WTC11 (cell line): ENCODE data around the gene PSMB9. TPM values are rescaled to one million over a fixed set of nuclear protein-coding genes. Genes with fewer than 3 reads are reported as not detected.

Experiments
- ATAC-seq: fragments of 200-7000 bp; cut with Tn5 transposase; 2 replicates; pipeline ENCODE4 v1.10.0; 2021; ENCODE audit warnings: mild to moderate bottlenecking, moderate library complexity
- CTCF ChIA-PET: fragments of 300-600 bp; sonication (Branson Sonifier 250); formaldehyde crosslinking; loops from one replicate; lab custom pipeline; 2021; ENCODE audit warnings: antibody characterized with exemption; lab: Charles Lee
- POLR2A ChIA-PET: fragments of 350-600 bp; sonication (Branson Sonifier 250); formaldehyde crosslinking; loops from one replicate; lab custom pipeline; 2021; ENCODE audit warnings: antibody characterized with exemption; lab: Charles Lee
- DNase-seq: peaks from one replicate; pipeline ENCODE4 v3.0.0; 2021; ENCODE audit warnings: low spot score
- H3K27ac Mint-ChIP-seq: 2 replicates; pipeline ENCODE4 v1.8.0; 2021; ENCODE audit warnings: mixed read lengths
- H3K27me3 Mint-ChIP-seq: 2 replicates; pipeline ENCODE4 v1.8.0; 2021; ENCODE audit warnings: low read depth, mild to moderate bottlenecking, moderate library complexity, mixed read lengths
- H3K36me3 Mint-ChIP-seq: 2 replicates; pipeline ENCODE4 v1.8.0; 2021; ENCODE audit warnings: mixed read lengths
- H3K4me1 Mint-ChIP-seq: 2 replicates; pipeline ENCODE4 v1.8.0; 2022; ENCODE audit warnings: mixed read lengths
- H3K4me3 Mint-ChIP-seq: 2 replicates; pipeline ENCODE4 v1.8.0; 2021; ENCODE audit warnings: mild to moderate bottlenecking, moderate library complexity, mixed read lengths
- H3K9me3 Mint-ChIP-seq: 2 replicates; pipeline ENCODE4 v1.8.0; 2021; ENCODE audit warnings: mixed read lengths
- ARID4B ChIP-seq: sonication (generic); formaldehyde crosslinking; IDR thresholded peaks from 2 replicates; pipeline ENCODE4 v1.8.0; 2023; ENCODE audit warnings: missing genetic modification reagents, mild to moderate bottlenecking, borderline replicate concordance
- ATF1 ChIP-seq: sonication (generic); formaldehyde crosslinking; IDR thresholded peaks from 2 replicates; pipeline ENCODE4 v1.8.1; 2023; ENCODE audit warnings: mild to moderate bottlenecking, moderate library complexity, missing genetic modification reagents
- ATF2 ChIP-seq: sonication (generic); formaldehyde crosslinking; IDR thresholded peaks from 2 replicates; pipeline ENCODE4 v1.8.1; 2022; ENCODE audit warnings: low read depth, missing genetic modification reagents, borderline replicate concordance
- CREM ChIP-seq: sonication (generic); formaldehyde crosslinking; IDR thresholded peaks from 2 replicates; pipeline ENCODE4 v1.8.1; 2022; ENCODE audit warnings: mild to moderate bottlenecking, missing genetic modification reagents, moderate library complexity
- E2F4 ChIP-seq: sonication (generic); formaldehyde crosslinking; IDR thresholded peaks from 2 replicates; pipeline ENCODE4 v1.8.1; 2022; ENCODE audit warnings: low read depth, mild to moderate bottlenecking, moderate library complexity, missing genetic modification reagents, borderline replicate concordance
- FOXJ3 ChIP-seq: sonication (generic); formaldehyde crosslinking; IDR thresholded peaks from 2 replicates; pipeline ENCODE4 v1.9.0; 2021; ENCODE audit warnings: missing genetic modification reagents, mild to moderate bottlenecking, borderline replicate concordance
- FOXK1 ChIP-seq: sonication (generic); formaldehyde crosslinking; IDR thresholded peaks from 2 replicates; pipeline ENCODE4 v1.8.0; 2022; ENCODE audit warnings: mild to moderate bottlenecking, moderate library complexity, missing genetic modification reagents
- MYBL2 ChIP-seq: sonication (generic); formaldehyde crosslinking; IDR thresholded peaks from 2 replicates; pipeline ENCODE4 v1.8.1; 2023; ENCODE audit warnings: mild to moderate bottlenecking, moderate library complexity, missing genetic modification reagents
- NR3C1 ChIP-seq: sonication (generic); formaldehyde crosslinking; conservative IDR thresholded peaks from 2 replicates; pipeline ENCODE4 v1.8.1; 2023; ENCODE audit warnings: low read depth, mild to moderate bottlenecking, missing genetic modification reagents
- SP1 ChIP-seq: sonication (generic); formaldehyde crosslinking; conservative IDR thresholded peaks from 2 replicates; pipeline ENCODE4 v1.8.1; 2022; ENCODE audit warnings: missing genetic modification reagents
- TEAD4 ChIP-seq: sonication (generic); formaldehyde crosslinking; IDR thresholded peaks from 2 replicates; pipeline ENCODE4 v1.8.0; 2022; ENCODE audit warnings: mild to moderate bottlenecking, missing genetic modification reagents
- USF1 ChIP-seq: sonication (generic); formaldehyde crosslinking; IDR thresholded peaks from 2 replicates; pipeline ENCODE4 v1.8.0; 2022; ENCODE audit warnings: mild to moderate bottlenecking, missing genetic modification reagents
- ZBTB43 ChIP-seq: sonication (generic); formaldehyde crosslinking; IDR thresholded peaks from 2 replicates; pipeline ENCODE4 v1.8.1; 2023; ENCODE audit warnings: mild to moderate bottlenecking, missing genetic modification reagents
- ZNF232 ChIP-seq: sonication (generic); formaldehyde crosslinking; IDR thresholded peaks from 2 replicates; pipeline ENCODE4 v1.8.0; 2022; ENCODE audit warnings: mild to moderate bottlenecking, missing genetic modification reagents
- ZNF263 ChIP-seq: sonication (generic); formaldehyde crosslinking; IDR thresholded peaks from 2 replicates; pipeline ENCODE4 v1.8.1; 2022; ENCODE audit warnings: low read depth, mild to moderate bottlenecking, moderate library complexity, missing genetic modification reagents
- ZNF671 ChIP-seq: fragments of 250-450 bp; sonication (Bioruptor Pico); IDR thresholded peaks from 2 replicates; pipeline ENCODE4 v1.8.0; 2021; ENCODE audit warnings: mild to moderate bottlenecking
- total RNA-seq: library from RNA; stranded (reverse); gene quantifications from 3 replicates; pipeline ENCODE4 v1.2.3, GENCODE V29; 2021
- TF ChIP-seq, protein P1 (sequence below): fragments of 250-450 bp; sonication (Bioruptor Pico); IDR thresholded peaks from 2 replicates; pipeline ENCODE4 v1.9.0; 2021; ENCODE audit warnings: mild to moderate bottlenecking, borderline replicate concordance
- TF ChIP-seq, protein P2 (sequence below): sonication (generic); formaldehyde crosslinking; conservative IDR thresholded peaks from 2 replicates; pipeline ENCODE4 v1.8.1; 2023; ENCODE audit warnings: mild to moderate bottlenecking, low read depth, missing genetic modification reagents, moderate library complexity

PSMB9 gene
- total RNA-seq, 1 experiment from 2014 or later, result 1.8 TPM

DNA sequence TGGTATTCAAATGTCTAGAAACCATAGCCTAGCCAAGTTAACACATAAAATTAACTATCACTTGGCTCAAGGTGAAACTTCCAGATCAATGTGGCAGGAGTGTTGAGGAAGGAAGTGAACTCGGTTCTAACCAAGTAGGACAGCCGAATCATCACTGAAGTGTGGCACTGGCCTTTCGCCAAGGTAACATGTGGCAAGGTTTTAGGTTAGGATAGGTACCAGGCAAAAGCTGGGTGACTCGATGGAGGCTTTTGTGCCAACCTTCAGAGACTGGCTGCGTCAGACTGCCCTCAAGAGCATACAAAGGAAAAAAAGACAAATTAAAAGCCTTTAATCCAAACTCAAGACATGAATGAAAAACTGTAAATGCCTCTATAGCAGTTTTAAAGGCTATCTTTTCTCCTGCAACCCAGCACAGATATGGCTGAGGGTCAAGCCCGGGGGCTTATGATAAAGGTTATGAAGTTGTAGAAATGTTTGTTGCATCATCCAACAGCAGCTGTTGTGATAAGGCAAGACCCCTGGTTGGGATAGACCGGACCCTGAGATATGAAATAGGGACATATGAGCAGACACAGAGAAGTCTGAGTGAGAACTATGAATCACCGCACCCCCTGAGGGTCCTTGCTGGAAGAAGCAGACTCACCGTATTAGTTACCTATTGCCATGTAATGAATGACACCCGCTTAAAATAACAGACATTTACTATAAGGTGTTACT is 11.9 kb downstream of the PSMB9 start (continued):
- TF ChIP-seq, protein P1, sequence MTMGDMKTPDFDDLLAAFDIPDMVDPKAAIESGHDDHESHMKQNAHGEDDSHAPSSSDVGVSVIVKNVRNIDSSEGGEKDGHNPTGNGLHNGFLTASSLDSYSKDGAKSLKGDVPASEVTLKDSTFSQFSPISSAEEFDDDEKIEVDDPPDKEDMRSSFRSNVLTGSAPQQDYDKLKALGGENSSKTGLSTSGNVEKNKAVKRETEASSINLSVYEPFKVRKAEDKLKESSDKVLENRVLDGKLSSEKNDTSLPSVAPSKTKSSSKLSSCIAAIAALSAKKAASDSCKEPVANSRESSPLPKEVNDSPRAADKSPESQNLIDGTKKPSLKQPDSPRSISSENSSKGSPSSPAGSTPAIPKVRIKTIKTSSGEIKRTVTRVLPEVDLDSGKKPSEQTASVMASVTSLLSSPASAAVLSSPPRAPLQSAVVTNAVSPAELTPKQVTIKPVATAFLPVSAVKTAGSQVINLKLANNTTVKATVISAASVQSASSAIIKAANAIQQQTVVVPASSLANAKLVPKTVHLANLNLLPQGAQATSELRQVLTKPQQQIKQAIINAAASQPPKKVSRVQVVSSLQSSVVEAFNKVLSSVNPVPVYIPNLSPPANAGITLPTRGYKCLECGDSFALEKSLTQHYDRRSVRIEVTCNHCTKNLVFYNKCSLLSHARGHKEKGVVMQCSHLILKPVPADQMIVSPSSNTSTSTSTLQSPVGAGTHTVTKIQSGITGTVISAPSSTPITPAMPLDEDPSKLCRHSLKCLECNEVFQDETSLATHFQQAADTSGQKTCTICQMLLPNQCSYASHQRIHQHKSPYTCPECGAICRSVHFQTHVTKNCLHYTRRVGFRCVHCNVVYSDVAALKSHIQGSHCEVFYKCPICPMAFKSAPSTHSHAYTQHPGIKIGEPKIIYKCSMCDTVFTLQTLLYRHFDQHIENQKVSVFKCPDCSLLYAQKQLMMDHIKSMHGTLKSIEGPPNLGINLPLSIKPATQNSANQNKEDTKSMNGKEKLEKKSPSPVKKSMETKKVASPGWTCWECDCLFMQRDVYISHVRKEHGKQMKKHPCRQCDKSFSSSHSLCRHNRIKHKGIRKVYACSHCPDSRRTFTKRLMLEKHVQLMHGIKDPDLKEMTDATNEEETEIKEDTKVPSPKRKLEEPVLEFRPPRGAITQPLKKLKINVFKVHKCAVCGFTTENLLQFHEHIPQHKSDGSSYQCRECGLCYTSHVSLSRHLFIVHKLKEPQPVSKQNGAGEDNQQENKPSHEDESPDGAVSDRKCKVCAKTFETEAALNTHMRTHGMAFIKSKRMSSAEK, result no peak
- TF ChIP-seq ATF2 (CRISPR knock-in tag) (no peak), E2F4 (no peak), FOXK1 (CRISPR knock-in tag) (no peak), MYBL2 (CRISPR knock-in tag) (no peak), ZNF671 (CRISPR knock-in tag) (no peak), NR3C1 (CRISPR knock-in tag) (no peak), USF1 (CRISPR knock-in tag) (no peak), ZNF232 (CRISPR knock-in tag) (no peak), FOXJ3 (CRISPR knock-in tag) (no peak)
- TF ChIP-seq, protein P2, sequence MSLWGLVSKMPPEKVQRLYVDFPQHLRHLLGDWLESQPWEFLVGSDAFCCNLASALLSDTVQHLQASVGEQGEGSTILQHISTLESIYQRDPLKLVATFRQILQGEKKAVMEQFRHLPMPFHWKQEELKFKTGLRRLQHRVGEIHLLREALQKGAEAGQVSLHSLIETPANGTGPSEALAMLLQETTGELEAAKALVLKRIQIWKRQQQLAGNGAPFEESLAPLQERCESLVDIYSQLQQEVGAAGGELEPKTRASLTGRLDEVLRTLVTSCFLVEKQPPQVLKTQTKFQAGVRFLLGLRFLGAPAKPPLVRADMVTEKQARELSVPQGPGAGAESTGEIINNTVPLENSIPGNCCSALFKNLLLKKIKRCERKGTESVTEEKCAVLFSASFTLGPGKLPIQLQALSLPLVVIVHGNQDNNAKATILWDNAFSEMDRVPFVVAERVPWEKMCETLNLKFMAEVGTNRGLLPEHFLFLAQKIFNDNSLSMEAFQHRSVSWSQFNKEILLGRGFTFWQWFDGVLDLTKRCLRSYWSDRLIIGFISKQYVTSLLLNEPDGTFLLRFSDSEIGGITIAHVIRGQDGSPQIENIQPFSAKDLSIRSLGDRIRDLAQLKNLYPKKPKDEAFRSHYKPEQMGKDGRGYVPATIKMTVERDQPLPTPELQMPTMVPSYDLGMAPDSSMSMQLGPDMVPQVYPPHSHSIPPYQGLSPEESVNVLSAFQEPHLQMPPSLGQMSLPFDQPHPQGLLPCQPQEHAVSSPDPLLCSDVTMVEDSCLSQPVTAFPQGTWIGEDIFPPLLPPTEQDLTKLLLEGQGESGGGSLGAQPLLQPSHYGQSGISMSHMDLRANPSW (CRISPR knock-in tag), result no peak

GRCh38 chr6:32867022-32867477 is 13.1 kb downstream of the PSMB9 start:
- no peak overlapping the region for H3K4me3 Mint-ChIP-seq
- ChIA-PET POLR2A (interaction anchor here (1.1 kb wide), 1 partner anchor 29 kb away, joined by 3 read pairs; the partner anchor contains the start of gene TAP2), CTCF (interaction anchor here (0.6 to 9.2 kb wide), 15 partner anchors 10 to 819 kb away, joined by 3 to 243 read pairs (median 12); partner anchors contain the start of genes HLA-DMA, PSMB9, TAP1 and TAP2)
- no peak for DNase-seq
- peaks cover 16% of the 10 kb centered on the region for H3K27me3 Mint-ChIP-seq
- H3K9me3 Mint-ChIP-seq, result no peaks in the 10 kb centered on the region
- no peaks in the 10 kb centered on the region for H3K4me1 Mint-ChIP-seq
- no peak; the same call in 1 of the 2 replicates for ATAC-seq
- no peaks in the 10 kb centered on the region for H3K36me3 Mint-ChIP-seq
- no peak overlapping the region for H3K27ac Mint-ChIP-seq
- TF ChIP-seq ZNF263 (no peak), ARID4B (CRISPR knock-in tag) (no peak), CREM (CRISPR knock-in tag) (no peak), ZBTB43 (no peak), MYBL2 (CRISPR knock-in tag) (no peak), ATF1 (CRISPR knock-in tag) (no peak), TEAD4 (no peak), SP1 (CRISPR knock-in tag) (no peak)
